ENCODE results near the gene KLF4. TPM values are rescaled to one million over a fixed set of nuclear protein-coding genes. Genes with fewer than 3 reads are reported as not detected.

KLF4 gene
- total RNA-seq, 1 donor from 2014 or later, result 2.0 TPM

DNA sequence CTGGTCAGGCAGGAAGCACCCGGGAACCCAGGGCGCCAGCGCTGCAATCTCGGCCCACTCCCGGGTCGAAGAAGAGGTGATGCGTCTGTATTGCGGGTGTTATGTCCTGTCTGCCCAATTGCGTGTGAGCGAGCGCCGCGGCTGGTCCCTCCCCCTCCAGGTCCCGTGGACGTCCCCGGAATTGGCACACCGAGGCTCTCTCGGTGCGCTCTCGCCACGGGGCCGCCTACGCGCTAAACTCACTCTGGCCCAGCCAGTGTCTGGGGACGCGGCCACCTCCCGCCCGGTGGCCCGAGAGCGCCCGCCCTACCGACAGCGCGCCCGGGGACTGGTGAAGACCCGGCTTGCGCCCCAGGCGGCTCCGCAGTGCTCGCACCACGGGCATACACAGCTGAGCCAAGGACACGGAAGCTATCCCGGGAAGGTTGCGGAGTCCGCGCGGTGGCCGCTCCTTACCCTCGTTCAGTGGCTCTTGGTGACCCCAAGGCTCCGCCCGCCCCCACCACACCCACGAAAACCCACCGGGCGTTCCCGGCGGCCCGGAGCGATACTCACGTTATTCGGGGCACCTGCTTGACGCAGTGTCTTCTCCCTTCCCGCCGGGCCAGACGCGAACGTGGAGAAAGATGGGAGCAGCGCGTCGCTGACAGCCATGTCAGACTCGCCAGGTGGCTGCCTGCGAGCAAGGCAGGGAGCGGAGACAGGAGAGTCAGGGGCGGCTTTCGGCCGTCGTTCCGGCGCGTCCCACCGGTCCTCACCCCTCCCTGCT is 1.0 kb downstream of the KLF4 start:
- FAIRE-seq (no peak), DNase-seq (ENCODE audit: low spot score in 2 of 2) (peak in 1 of 2 donors; percentile 60)

DNA sequence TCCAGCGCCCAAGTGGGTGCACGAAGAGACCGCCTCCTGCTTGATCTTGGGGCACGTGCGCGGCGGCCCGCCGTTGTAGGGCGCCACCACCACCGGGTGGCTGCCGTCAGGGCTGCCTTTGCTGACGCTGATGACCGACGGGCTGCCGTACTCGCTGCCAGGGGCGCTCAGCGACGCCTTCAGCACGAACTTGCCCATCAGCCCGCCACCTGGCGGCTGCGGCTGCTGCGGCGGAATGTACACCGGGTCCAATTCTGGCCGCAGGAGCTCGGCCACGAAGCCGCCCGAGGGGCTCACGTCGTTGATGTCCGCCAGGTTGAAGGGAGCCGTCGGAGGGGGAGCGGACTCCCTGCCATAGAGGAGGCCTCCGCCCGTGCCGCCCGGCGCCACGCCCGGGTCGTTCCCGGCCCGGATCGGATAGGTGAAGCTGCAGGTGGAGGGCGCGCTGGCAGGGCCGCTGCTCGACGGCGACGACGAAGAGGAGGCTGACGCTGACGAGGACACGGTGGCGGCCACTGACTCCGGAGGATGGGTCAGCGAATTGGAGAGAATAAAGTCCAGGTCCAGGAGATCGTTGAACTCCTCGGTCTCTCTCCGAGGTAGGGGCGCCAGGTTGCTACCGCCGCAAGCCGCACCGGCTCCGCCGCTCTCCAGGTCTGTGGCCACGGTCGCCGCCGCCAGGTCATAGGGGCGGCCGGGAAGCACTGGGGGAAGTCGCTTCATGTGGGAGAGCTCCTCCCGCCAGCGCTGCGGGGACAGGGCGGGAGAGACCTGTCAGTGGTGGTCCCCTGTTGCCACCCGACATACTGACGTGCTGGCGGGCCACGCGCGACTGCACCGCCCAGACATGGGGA is 1.8 kb downstream of the KLF4 start:
- DNase-seq (ENCODE audit: low spot score in 2 of 2) (no peak), FAIRE-seq (no peak)

DNA sequence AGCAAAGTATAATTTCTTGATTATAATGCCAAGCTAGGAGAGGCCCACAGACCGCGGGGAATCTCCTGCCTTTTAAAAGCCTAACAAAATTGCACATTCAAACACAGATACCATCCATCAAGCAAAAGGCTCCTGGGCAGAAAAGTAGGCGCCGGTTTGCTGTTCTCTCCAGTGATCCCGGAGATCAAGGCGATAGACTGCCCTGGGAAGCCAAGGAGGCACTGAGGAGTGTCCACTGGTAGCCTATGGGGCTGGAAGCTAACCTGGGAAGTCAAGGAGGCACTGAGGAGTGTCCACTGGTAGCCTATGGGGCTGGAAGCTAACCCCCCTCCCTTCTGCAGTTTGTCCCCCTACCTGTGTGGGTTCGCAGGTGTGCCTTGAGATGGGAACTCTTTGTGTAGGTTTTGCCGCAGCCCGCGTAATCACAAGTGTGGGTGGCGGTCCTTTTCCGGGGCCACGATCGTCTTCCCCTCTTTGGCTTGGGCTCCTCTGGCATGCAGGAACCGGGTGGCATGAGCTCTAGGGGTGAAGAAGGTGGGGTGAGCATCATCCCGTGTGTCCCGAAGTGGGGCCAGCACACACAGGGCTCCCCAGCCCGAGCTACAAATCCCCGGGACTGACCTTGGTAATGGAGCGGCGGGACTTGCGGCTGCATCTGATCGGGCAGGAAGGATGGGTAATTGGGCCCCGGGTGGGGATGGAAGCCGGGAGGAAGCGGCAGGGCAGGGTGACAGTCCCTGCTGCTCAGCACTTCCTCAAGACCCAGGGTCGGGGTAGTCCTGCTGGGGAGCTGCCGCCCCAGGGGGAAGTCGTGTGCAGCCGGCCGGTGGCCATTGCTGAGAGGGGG is 2.7 kb downstream of the KLF4 start:
- FAIRE-seq (no peak), DNase-seq (ENCODE audit: low spot score in 2 of 2) (no peak)

GRCh38 chr9:107485458-107486043 is 4.0 kb downstream of the KLF4 start:
- FAIRE-seq (no peak), DNase-seq (ENCODE audit: low spot score in 2 of 2) (no peak)

DNA sequence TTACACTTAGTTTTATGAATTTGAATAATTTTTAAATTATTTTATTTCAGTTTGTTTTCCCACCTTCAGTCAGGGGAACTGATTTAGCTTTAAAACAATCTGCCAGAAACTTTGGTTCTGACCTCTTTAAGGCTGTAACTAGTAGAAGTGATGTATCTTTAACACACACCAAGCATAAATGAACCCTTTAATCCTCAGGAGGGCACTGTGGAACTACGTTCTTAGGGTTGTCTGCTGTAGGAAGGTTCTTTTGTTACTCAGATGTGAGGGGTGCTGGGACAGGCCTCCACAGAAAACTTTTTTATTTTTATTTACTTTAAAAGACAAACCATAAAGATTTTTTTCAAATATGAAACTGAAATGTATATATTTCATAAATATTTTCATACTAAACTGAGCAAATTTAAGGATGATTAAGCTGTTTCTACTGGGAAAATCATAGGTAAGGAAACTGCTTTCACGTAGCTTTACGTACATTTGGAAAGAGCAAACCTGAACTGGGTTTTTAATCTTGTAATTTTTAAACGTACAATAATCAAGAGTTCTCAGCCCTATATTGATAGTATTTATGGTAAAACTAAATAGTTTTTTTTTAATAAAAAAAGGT is 5.3 kb downstream of the KLF4 start:
- DNase-seq (ENCODE audit: low spot score in 2 of 2), result peak; percentile 51 to 60

GRCh38 chr9:107483666-107484065 is 5.9 kb downstream of the KLF4 start:
- FAIRE-seq (no peak), DNase-seq (ENCODE audit: low spot score in 2 of 2) (no peak)

More for the DNA sequence above, 5.3 kb downstream of the KLF4 start:
- peak; percentile 93 for FAIRE-seq

- FAIRE-seq (no peak), DNase-seq (ENCODE audit: low spot score in 2 of 2) (no peak)
These were observed 8.5 kb downstream of the KLF4 start for GRCh38 chr9:107481035-107481434.

DNA sequence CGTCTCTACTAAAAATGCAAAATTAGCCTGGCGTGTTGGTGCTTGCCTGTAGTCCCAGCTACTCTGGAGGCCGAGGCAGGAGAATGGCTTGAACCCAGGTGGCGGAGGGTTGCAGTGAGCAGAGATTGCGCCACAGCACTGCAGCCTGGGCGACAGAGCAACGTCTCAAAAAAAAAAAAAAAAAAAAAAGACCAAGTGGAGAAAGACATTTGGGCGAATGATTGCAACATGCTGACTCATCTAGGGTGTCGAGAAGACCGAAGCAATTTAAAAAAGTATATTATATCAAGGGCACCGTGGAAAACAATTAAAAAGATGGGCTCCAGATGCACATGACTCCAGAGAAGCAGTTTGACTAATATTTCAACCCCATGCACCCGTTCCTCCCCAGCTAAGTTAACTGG is 9.2 kb downstream of the KLF4 start:
- FAIRE-seq, result no peak

GRCh38 chr9:107478805-107479204 is 10.8 kb downstream of the KLF4 start:
- no peak for FAIRE-seq
- no peak for DNase-seq (ENCODE audit: low spot score in 2 of 2)

More for the DNA sequence above, 9.2 kb downstream of the KLF4 start:
- DNase-seq (ENCODE audit: low spot score in 2 of 2), result no peak

GRCh38 chr9:107474124-107474523 is 15.4 kb downstream of the KLF4 start:
- FAIRE-seq, result no peak
- no peak for DNase-seq (ENCODE audit: low spot score in 2 of 2)

GRCh38 chr9:107472581-107473340 is 16.8 kb downstream of the KLF4 start:
- DNase-seq (ENCODE audit: low spot score in 2 of 2) (no peak), FAIRE-seq (no peak)

- DNase-seq (ENCODE audit: low spot score in 2 of 2) (no peak), FAIRE-seq (no peak)
These were observed 18.0 kb downstream of the KLF4 start for GRCh38 chr9:107471552-107471951.

DNA sequence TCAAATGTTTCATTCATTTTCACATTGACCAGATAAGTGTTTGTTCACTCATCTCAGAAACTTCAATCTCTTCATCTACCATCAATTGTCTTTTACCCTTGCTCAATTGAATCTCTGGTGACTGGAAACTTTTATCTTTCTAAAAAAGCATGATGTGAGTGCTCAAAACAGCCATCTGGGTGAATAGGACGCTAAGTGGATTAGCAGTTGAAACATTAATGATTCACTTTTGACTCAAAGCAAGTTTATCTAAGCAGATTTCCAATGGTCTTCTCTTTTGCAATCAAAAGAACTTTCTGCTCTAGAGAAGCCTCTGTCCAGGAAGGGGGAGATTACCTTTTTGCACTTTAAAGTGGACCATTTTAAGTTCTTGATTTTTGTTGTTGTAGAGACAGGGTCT is 22.2 kb downstream of the KLF4 start:
- FAIRE-seq (no peak), DNase-seq (ENCODE audit: low spot score in 2 of 2) (no peak)

DNA sequence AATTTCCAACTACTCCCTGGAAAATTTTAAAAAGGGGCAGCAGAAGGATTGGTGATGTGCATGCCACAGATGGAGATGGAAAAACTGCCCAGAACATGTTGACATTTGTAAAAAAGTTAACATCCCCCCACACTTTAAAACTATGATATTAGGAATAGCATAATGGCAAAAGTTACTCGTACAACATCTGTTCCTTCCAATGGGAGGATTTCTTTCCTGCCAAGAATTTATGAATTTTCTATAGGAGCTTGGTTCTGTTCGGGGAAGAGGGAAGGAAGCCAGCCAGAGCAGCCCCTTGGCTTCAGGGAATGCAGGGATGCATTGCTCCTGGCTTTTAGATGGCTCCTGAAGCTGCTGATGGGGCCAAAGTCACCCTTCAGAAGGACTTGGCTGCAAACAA is 22.7 kb downstream of the KLF4 start:
- no peak for FAIRE-seq
- DNase-seq (ENCODE audit: low spot score in 2 of 2), result no peak

GRCh38 chr9:107465467-107466451 is 23.8 kb downstream of the KLF4 start:
- FAIRE-seq (no peak), DNase-seq (ENCODE audit: low spot score in 2 of 2) (peak; percentile 66 to 80)

DNA sequence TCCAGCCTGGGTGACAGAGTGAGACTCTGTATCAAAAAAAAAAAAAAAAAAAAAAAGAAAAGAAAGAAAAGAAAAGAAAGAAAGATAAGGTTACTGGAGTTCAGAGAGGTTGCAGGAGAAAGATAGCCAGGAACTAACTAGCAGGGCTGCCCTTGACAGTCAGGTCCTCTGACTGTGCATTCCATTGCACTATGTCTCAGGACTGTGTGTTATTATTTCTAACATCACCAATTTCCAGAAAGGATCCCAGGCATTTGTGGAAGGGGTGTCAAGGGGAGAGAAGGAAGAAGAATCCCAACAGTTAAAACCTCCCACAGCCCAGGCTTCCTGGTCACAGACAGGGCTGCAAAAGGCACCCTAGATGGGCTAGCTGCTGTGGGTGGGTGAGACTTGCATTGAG is 25.1 kb downstream of the KLF4 start:
- DNase-seq (ENCODE audit: low spot score in 2 of 2) (no peak), FAIRE-seq (no peak)

- DNase-seq (ENCODE audit: low spot score in 2 of 2) (no peak), FAIRE-seq (no peak)
These were observed 26.9 kb downstream of the KLF4 start for GRCh38 chr9:107462691-107463090.

Data from frontal cortex (tissue), 4 donors.